Measurements from ENCODE around the gene CD207. TPM values are rescaled to one million over a fixed set of nuclear protein-coding genes. Genes with fewer than 3 reads are reported as not detected.

Gene CD207
- total and polyA plus RNA-seq, 2 donors from 2014 or later, result 0.66 TPM; not detected in 1

DNA sequence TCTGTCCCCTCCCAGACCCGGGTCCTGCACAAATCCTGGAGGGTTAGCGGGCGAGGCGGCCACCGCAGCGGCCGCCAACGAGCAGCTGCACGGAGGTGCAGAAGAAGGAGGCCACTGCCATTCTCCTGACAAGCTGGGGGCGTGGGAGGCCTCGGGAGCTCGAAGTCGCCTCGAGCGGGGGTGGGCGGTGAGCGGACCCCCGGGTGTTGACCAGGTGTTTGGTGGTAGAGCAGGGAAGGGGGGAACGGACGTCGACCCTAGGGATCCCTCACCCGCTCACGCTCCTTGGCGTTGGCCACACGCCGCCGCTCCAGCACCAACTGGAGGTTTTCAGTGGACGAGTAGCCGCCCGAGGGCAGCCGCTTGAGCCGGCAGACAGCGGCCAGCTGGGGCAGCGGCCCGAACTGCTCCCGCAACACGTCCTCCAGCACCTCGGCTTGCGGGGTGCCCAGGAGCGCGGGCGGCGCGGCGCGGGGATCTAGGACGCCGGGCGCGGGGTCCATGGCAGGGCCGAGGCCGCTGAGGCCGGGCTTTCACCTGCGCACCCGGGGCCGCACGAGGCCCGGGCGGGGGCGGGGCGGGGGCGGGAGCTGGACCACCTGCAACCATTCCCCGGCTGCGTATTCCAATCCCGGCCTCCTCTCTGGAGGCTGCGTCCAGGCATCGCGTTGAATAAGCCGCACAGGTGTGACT, 45.3 kb downstream of the CD207 start, which contains the start of gene FIGLA:
TSS of gene FIGLA (minus strand) at position 508 of the 693 bp plus-strand sequence. CDS start at position 503, 5 bp downstream.
- peaks cover 0 to 6% (median 0%) of the 10 kb centered on the region in 3 donors for H3K4me1 ChIP-seq (ENCODE audit: control insufficient read depth in 2 of 3, insufficient read depth in 2 of 3, low read depth in 1 of 3, low read length in 3 of 3)
- H3K9ac ChIP-seq (ENCODE audit: low read length in 3 of 3), result no peak within 1 kb of the TSS
- peaks cover 14% of the 10 kb centered on the region for H3K27me3 ChIP-seq (ENCODE audit: control insufficient read depth, insufficient read depth, low read length)
- DNase-seq (peak; percentile 20 to 75 (median 37)), FAIRE-seq (no peak)
- no peaks in the 10 kb centered on the region for H3K36me3 ChIP-seq (ENCODE audit: control insufficient read depth in 2 of 3, insufficient read depth in 3 of 3, low read length in 3 of 3)
- H3K27ac ChIP-seq (ENCODE audit: low read depth in 2 of 2, low read length in 2 of 2), result no peak within 1 kb of the TSS
- H3K9me3 ChIP-seq (ENCODE audit: control insufficient read depth in 2 of 3, insufficient read depth in 1 of 3, low read length in 3 of 3), result no peaks in the 10 kb centered on the region
- H3K4me3 ChIP-seq (ENCODE audit: low read length in 3 of 3), result peak within 1 kb of the TSS in 2 of 3 donors; percentile 16 to 38
- intact Hi-C loops (cut with DNase I), result no loop called here
- TF ChIP-seq, protein P1, sequence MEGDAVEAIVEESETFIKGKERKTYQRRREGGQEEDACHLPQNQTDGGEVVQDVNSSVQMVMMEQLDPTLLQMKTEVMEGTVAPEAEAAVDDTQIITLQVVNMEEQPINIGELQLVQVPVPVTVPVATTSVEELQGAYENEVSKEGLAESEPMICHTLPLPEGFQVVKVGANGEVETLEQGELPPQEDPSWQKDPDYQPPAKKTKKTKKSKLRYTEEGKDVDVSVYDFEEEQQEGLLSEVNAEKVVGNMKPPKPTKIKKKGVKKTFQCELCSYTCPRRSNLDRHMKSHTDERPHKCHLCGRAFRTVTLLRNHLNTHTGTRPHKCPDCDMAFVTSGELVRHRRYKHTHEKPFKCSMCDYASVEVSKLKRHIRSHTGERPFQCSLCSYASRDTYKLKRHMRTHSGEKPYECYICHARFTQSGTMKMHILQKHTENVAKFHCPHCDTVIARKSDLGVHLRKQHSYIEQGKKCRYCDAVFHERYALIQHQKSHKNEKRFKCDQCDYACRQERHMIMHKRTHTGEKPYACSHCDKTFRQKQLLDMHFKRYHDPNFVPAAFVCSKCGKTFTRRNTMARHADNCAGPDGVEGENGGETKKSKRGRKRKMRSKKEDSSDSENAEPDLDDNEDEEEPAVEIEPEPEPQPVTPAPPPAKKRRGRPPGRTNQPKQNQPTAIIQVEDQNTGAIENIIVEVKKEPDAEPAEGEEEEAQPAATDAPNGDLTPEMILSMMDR (IDR thresholded peaks at IDR 0.05; ENCODE audit: borderline replicate concordance, extremely low read depth, insufficient read depth), result no peak

- intact Hi-C loops (cut with DNase I), result no loop called here
- H3K27me3 ChIP-seq (ENCODE audit: control insufficient read depth, insufficient read depth, low read length), result peaks cover 14% of the 10 kb centered on the region
- H3K36me3 ChIP-seq (ENCODE audit: control insufficient read depth in 2 of 3, insufficient read depth in 3 of 3, low read length in 3 of 3), result no peaks in the 10 kb centered on the region
- H3K9me3 ChIP-seq (ENCODE audit: control insufficient read depth in 2 of 3, insufficient read depth in 1 of 3, low read length in 3 of 3), result no peaks in the 10 kb centered on the region
- FAIRE-seq, result no peak
- TF ChIP-seq, protein P1 (IDR thresholded peaks at IDR 0.05; ENCODE audit: borderline replicate concordance, extremely low read depth, insufficient read depth), result peak; percentile 50
- DNase-seq, result peak; percentile 68 to 89 (median 82)
- H3K4me1 ChIP-seq (ENCODE audit: control insufficient read depth in 2 of 3, insufficient read depth in 2 of 3, low read depth in 1 of 3, low read length in 3 of 3), result peaks cover 0 to 6% (median 0%) of the 10 kb centered on the region in 3 donors
- H3K9ac ChIP-seq (ENCODE audit: low read length in 3 of 3), result no peak overlapping the region
- no peak overlapping the region for H3K27ac ChIP-seq (ENCODE audit: low read depth in 2 of 2, low read length in 2 of 2)
- H3K4me3 ChIP-seq (ENCODE audit: low read length in 3 of 3), result peak overlapping the region in 2 of 3 donors; percentile 16 to 38
These were observed 46.1 kb downstream of the CD207 start for GRCh38 chr2:70789304-70790135.

DNA sequence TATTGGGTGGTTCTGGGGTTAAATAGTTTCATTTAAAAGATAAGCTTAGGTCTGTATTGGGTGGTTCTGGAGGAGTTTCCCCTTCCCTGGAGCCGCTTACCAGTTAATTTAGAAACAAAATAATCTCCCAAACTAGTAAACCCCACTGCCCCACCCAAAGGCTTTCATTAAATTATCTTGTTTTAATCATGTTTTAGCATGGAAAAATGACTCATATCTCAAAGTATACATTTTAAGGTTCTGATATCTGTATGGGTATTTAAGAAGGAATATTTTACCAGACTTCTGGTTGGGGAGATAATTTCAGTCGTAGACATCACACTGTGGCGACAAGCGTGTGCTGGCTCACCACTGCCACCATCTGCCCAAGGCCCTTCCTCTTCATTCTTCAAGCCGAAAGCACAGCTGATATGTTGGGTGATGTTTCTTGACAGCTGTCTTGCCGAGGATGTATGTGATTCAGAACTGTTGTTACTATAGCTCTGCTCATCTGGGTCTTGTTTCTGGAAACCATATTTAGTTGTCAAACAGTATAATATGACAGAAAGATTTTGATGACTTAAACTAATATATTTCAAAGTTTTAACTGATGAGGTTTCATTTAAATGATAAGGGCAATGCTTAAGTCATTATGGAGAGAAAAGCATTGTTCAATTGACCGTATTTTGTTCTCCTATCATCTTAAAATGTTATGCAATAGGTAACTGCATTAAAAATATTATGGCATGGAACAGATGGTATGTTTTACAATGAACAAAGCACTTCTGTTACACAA, 50.3 kb downstream of the CD207 start:
- TF ChIP-seq, protein P1 (IDR thresholded peaks at IDR 0.05; ENCODE audit: borderline replicate concordance, extremely low read depth, insufficient read depth), result peak; percentile 36
- Histone ChIP-seq H3K27ac (ENCODE audit: low read depth in 2 of 2, low read length in 2 of 2) (no peak overlapping the region), H3K27me3 (ENCODE audit: control insufficient read depth, insufficient read depth, low read length) (peaks cover 5% of the 10 kb centered on the region), H3K4me1 (ENCODE audit: control insufficient read depth in 2 of 3, insufficient read depth in 2 of 3, low read depth in 1 of 3, low read length in 3 of 3) (peaks cover 0 to 6% (median 0%) of the 10 kb centered on the region in 3 donors), H3K4me3 (ENCODE audit: low read length in 3 of 3) (no peak overlapping the region), H3K9ac (ENCODE audit: low read length in 3 of 3) (no peak overlapping the region), H3K36me3 (ENCODE audit: control insufficient read depth in 2 of 3, insufficient read depth in 3 of 3, low read length in 3 of 3) (no peaks in the 10 kb centered on the region), H3K9me3 (ENCODE audit: control insufficient read depth in 2 of 3, insufficient read depth in 1 of 3, low read length in 3 of 3) (no peaks in the 10 kb centered on the region)
- FAIRE-seq, result no peak
- DNase-seq, result peak in 4 of 5 donors; percentile 38 to 45 (median 42)
- intact Hi-C loops (cut with DNase I), result no loop called here

Measured in kidney (tissue), 14 donors.